HG02973 (cell line): ENCODE data around the gene HNF1B.
"Not testable (repeated sequence)": the region's sequence is repeated elsewhere in the genome, so short reads cannot be mapped to it uniquely, and the experiment has no call there.

Source experiments
- ATAC-seq: cut with Tn5 transposase; IDR thresholded peaks from one replicate; pipeline ENCODE4 v1.9.1; 2021; ENCODE audit warnings: moderate library complexity; ENCODE audit not compliant: unreplicated experiment

HNF1B gene

DNA sequence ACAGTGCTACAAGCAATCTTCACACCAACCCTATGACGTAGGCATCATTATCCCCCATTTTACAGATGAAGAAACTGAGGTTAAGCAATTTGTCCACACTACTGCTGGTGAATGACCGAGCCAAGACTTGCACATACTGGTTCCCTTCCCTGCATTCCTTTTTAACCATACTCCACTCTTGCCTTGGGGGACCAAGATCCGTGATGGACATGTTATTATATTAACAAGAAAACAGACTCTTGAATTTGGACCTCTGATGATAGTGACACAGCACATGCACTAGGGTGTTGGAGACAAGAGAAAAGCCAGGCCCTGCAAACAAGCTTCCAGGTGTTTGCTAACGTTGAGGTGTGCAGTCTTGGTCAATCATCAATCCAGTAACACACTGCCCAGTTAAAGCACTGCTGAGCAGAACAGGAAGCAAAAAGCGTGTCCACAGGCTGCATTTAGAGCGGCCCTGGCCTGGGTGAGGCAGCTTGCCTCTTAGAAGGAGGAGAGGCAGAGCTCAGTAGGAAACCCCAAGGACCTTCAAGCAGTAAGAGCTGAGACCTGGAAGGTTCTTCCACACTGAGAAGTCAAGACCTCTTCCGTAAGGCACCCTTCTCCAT is 36.7 kb downstream of the HNF1B start:
- no peak for ATAC-seq

DNA sequence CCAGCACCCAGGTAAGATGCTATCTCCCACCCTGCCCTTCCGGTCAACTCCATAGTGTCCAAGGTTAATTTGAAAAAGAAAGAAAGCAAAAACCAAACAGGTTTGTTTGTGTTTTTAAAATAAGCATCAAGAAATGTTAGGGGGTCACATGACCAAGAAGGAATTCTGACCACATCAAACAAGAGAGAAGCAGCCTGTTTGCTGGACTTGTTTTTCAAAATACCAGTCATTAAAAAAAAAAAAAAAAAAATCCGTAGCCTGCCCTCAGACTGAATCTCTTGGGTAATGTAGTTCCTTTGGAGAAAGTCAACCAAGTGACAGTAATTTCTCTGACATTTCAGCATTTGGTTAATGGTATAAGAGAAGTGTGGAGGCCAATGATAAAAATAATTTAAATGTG is 38.4 kb downstream of the HNF1B start:
- ATAC-seq: no peak

DNA sequence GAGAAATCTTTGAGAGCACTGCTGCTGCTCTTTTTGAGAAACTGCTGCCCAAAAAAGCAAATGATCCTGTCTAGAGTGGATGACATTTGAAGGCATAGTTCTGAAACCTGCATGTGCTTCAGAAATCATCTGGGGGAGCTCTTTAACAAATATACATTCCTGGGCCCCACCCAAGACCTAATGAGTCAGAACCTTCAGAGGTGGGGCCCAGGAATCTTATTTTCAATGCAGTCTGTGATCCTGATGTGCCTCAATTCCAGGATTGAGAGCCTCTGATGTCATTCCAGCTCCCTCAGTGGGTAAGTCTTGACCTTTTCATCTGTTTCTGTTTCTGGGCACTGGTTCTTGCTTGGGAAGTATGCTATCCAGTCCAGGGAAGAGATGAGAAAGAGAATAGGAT is 42.3 kb downstream of the HNF1B start:
- no peak for ATAC-seq

DNA sequence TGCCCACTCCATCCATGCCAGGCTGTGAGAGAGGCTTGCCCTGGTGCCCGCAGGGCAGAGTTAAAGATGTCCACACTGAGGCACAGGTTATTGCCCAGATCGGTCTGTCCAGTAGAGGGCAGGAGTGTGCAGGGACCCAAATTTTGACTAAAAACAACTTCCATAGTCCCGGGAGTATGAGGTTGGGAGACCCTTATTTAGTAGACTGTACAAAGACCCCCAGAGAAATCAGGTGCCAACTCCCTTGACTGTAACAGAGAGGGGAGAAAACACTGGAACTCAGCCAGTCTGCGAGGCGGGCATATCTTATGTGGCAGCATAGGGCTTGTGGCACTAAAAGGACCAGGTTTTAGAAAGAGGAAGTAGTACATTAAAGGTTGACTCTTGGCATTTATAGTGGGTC is 43.4 kb downstream of the HNF1B start:
- ATAC-seq: no peak

DNA sequence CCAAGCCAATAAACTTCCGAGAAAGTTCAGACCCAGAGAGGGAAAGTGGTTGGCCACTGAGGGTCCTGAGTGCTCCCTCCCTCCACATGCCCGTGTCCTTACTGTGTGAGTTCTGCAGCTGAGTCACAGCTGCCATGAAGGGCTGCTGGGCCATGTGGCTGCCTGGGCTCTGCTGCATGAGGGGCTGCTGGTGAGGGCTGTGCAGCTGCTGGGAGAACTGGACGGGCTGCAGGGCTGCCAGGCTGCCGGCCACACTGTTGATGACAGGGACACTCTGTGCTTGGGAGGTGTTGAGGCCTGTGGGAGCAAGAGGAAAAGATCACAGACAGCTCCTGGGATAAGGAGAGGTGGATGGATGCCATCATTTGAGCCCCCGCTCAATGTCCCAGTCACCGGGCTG is 44.0 kb downstream of the HNF1B start:
- ATAC-seq: no peak

DNA sequence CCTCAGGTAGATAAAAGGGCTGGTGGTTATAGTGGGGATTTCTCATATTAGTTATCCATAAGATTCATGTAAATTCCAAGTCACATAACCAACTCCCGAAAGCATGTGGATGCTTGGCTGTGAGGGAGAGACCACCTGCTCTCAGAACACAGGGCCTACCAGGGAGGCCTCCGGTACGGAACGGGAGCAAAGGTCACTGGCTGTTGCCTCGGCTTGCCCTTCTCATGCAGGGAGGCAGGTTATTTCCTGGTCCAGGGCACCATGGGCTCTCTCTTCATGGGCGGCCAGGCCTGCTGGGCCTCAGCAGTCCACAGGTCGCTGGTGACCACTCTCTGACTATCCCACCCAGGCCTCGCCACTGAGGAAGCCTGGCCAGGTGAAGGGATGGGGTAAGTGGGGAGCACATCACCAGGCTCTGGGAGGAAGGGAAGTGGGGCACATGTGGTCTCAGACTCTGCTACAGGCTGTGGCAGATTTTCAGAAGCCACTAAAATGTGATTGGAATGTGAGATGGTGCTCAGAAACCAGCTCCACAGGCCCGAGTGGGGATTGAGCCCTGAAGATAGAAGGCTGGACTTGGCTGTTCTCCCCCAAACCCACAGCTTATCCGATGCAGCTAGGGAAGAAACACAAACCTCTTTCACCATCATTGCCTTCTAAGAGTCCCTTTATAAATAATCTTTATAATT is 45.4 kb downstream of the HNF1B start:
- no peak for ATAC-seq

DNA sequence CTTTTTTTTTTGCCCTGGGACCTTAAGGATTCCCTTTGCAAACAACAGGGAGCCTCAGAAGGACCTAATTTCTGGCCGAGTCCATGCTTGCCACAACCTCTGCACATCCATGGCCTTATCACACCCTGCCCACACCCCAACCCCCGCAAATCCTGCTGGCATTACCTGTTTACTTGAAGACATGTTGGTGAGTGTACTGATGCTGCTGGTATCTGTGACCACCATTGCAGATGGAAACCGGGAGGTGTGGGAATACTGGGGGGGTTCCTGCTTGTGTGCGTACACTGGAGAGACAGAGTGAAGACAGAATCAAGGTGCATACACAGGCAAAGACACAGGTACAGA is 46.0 kb downstream of the HNF1B start:
- ATAC-seq: no peak

DNA sequence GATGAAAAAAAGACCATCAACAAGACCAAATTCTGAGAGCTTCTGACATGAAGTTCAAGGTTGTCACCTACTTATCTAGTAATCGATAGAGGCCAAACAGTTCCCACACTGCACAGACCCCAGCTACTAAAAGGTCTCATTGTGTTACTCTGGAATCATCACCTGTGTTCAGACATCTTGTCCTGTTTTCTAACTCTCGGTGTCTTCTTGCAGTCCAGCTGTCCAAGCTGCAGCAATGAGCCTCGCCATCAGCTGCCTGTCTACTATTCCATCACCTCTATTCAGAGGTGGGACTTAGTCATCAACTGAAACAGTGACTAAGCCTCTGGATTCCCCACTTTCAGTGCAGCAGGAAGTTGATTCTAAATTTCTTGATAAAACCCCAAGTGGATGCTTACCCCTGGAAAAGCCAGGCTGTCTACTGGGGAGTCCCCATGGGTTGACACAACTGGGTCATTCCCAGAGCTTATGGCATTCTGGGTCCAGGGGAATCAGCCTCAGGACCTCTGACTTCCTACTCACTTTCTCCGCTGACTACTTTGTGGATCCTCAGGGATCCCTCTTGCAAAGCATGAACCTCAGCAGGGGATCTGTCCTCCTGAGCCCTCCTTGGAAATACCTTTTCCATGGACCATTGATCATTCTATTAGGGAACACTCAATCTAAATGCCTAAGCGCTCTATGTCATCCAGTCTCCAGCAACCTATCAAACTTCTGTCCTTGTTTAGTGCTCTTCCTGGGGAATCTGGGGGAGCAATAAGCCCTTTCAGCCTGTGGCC is 46.5 kb downstream of the HNF1B start:
- no peak for ATAC-seq

DNA sequence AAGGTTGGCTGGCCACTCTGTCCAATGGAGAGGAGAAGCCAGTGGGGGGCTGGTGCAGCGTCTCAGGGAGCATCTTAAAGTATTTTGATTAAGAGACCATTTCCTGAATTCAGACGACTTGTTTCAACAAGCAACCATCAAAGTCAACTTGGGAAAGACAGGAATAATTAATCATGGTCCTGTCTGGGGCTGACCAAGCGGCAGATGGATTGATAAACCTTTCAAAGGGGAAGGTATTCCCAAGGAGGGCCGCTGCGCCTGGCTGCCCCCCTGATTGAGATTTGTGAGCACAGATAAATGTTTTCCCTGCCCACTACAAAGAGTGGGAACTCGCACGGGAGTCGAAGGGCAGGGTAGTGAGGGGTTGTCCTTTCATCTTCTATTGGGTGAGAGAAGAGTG is 47.5 kb downstream of the HNF1B start:
- no peak for ATAC-seq

DNA sequence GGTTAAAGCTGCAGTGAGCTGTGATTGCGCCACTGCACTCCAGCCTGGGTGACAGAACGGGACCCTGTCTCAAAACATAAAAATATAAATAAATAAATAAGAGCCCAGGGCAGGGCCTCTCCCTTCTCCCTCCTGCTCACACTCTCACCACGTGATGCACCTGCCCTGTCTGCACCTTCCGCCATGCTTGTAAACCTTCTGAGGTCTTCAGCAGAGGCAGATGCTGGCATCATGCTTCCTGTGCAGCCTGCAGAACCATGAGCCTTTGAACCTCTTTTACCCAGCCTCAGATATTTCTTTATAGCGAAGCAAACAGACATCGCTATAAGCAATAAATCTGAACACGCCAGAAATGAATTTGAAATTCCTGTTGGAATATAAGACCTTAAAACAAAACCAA is 48.5 kb downstream of the HNF1B start:
- ATAC-seq: no peak

DNA sequence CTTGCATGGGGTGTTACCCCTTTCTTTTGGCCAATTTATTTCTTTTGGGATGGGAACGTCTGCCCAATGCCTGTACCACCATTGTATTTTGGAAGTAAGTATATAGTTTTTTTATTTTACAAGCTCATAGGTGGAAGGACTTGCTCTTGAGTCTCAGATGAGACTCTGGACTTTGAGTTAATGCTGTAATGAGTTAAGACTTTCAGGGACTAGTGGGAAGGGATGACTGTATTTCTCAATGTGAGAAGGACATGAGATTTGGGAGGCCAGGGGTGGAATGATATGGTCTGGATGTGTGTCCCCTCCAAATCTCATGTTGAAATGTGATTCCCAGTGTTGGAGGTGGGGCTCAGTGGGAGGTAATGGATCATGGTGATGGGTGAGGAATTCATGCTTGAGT is 49.1 kb downstream of the HNF1B start:
- no peak for ATAC-seq

DNA sequence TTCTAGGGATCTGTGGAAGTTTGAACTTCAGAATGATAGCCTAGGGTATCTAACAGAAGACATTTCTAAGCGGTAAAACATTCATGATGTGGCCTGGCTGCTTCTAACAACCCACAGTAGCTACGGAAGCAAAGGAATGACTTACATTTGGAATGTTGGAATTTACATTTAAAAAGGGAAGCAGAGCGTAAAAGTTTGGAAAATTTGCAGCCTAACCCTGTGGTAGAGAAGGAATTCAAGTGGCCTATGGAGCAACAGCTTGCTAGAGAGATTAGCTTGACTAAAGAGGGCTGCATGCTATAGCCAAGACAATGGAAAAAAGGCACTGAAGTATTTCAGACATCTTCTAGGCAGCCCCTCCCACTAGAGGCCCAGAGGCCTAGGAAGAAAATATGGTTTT is 50.1 kb downstream of the HNF1B start:
- no peak for ATAC-seq

DNA sequence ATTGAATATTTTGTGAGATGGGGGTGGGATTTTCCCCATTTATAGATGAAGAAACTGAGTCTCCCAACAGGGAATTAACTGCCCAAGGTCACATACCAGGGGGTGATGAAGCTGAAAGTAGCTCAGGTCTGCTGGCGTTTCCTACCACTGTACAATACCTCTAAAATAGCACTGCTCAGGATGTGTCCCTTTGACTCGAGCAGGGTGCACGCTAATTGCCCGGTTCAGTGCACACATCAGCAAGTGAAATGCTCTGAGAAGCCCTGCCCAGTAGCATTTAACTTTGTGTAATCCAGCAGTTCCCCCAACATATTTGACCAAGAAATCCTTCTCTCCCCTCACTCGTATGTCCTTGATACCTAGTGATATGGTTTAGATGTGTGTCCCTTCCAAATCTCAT is 51.5 kb downstream of the HNF1B start:
- no peak for ATAC-seq

DNA sequence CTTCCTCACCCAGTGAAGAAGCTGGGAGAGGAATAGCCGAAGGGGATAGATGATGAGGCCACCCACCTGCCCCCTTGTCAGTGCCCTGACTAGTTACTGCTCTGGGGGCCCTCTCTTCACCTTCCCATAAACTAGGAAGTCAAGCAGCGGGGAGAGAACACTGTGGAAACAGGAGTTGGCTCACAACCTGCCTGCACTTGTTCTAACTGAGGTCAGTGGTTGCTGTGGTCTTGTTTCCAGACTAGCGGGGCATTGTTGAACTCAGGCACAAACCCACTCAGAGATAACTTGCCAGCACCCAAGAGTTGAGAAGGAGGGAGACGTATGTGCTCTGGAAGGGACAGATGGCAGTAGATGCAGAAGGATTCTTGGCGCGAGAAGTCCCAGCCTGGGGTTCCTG is 53.1 kb downstream of the HNF1B start:
- ATAC-seq: no peak

DNA sequence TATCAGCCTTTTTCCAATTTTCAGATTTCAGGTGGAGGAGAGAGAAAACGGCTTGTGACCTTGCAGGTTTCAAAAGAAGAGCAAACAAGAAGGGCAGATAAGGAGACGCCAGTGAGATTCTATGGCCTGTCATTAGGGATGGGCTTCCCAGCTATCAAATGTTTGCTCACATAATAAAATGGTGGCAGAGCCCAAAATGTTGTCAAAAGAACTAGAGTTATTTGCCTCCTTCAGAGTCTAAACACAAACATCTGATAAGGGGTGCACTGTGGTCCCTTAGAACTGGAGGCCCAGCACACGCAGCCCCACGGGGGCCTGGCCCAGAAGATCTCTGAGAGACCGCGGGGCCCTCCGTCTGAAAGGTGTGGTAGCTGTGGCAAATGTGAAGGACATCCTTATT is 55.5 kb downstream of the HNF1B start:
- ATAC-seq: no peak

DNA sequence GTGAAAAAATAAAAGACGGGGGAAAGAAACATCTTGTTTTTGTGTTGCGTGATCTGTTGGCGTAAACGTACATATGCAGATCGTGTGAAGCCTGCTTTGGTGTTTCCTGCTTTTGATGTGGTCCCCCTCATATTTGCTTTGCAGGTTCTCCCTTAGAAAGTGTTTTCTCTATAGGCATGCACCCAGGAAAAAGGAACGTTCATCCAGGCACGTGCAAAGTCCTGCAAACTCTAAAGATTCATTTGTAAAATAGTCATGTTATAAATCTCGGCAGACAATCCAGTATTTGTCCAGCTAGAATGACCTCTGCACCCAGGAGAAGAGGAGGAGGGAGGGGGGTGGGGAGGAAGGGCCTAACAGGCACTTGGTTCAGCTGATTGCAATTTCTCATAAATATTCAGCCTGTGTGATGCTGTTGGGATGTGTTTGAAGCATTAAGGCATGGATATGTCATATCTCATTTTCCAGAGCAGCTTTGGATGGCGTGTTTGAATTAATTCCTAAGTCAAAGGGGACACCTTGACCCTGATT is 61.3 kb downstream of the HNF1B start:
- ATAC-seq: no peak

DNA sequence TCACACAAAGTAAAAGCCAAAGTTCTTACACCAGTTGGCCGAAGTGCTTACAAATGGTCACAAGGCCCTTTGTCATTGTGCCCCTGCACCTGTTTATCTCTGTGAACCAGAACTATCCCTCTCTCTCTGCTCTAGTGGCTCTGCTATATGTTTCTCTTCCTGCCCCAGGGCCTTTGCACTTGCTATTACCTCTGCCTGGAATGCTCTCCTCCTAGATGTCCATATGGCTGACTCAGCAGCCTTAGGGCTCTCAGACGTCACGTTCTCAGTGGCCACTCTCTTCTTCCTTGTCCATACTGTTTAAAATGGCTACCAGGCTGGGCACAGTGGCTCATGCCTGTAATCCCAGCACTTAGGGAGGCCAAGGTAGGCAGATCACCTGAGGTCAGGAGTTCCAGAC is 62.9 kb downstream of the HNF1B start:
- no peak for ATAC-seq

DNA sequence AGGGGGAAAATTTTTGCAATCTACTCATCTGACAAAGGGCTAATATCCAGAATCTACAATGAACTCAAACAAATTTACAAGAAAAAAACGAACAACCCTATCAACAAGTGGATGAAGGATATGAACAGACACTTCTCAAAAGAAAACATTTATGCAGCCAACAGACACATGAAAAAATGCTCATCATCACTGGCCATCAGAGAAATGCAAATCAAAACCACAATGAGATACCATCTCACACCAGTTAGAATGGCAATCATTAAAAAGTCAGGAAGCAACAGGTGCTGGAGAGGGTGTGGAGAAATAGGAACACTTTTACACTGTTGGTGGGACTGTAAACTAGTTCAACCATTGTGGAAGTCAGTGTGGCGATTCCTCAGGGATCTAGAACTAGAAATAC is 64.9 kb downstream of the HNF1B start:
- not testable (repeated sequence) for ATAC-seq

DNA sequence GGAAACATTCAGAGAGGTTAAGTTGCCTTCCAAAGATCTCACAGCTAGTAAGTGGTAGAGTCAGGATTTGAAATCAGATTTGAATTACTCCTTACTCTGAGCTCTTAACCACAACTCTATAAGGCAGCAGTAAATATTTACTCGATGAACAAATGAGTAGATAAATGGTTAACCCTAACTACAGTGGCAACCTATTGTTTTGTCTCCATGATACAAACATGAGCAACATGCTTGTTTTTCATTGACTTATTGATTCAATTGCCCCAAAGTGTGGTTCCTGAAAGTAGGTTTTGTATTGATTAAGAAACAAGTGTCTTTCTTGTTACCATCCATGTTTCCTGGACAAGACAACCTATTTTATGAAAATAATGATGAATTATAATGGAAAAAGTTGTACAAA is 66.8 kb downstream of the HNF1B start:
- ATAC-seq: no peak

DNA sequence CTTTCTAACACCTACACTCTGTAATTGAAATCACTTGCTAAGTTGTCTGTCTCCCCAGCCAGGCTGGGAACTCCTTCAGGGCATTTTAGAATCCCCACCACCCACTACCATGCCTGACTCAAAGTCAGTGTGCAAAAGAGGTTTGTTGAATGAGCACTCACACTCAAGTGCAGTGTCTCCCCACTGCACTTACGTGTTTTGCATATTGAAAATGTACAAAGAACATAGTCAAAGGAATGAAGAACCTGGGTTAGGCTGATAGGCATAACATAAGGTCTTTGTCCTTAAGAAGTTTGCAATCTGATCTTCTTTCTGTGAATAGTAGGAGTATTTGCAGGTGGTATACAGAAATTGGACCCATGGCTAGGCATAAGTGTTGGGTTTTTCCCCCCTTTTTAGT is 67.8 kb downstream of the HNF1B start:
- no peak for ATAC-seq

DNA sequence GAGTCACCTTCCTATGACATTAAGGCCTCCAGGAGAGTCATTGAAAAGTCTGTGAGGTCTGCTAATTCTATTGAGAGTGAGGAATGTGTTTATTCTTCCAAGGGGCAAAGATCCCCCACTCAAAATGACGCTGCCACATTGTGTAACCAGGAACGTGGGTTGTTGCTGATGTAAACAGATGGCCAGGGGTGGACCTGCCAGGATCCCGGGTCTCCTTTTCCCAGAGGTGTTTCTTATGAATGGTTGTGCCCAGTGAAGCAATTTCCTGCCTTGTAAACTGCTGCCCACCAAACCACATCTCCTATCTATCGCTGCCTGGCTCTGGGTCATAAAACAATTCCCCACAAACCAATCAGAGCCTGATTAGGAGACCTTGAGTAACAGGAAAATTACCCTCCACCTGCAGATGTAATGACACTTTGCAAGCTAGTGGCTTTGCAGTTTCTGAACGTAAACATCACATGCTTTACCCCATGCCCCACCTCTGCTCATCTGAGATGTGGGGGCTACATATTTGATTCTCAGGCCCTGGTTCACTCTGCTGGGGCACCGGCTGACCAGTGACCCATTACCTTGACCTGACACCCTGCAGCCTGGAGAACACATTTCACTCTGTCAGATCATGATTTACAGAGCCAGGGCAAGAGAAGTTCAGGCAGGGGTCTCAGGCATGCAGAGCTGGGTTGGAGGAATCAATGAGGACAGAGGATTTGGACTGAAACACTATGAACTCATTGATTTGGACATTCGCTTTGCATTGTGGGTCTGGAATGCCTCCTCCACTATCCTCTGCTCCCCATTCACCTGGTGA is 68.5 kb downstream of the HNF1B start:
- ATAC-seq: no peak
